Fibroblast of lung (primary cell): ENCODE data around the gene CDO1.

Experiments
- CTCF ChIP-seq, 2 donors: IDR thresholded peaks in 1 of 2; conservative IDR thresholded peaks in 1 of 2; 1 replicate in 1 of 2; 2 replicates in 1 of 2; pipeline ENCODE4 v1.5.1; 2011 to 2012; ENCODE audit warnings: low read length in 2 of 2, control low read depth in 1 of 2, inconsistent platforms in 1 of 2, low read depth in 1 of 2, mild to moderate bottlenecking in 1 of 2
- EZH2 ChIP-seq: IDR thresholded peaks from 2 replicates; pipeline ENCODE4 v1.5.1; 2012; ENCODE audit warnings: low read length, control low read depth, mild to moderate bottlenecking; ENCODE audit errors: missing control alignments

GRCh38 chr5:115855959-115856358 is 39.5 kb upstream of the CDO1 start:
- TF ChIP-seq EZH2 = no peak
- TF ChIP-seq CTCF (conservative IDR thresholded peaks at IDR 0.05 in 1 of 2, IDR thresholded peaks at IDR 0.05 in 1 of 2; ENCODE audit: low read depth in 1 of 2, low read length in 2 of 2) = no peak
